ENCODE results near the gene ASPSCR1. TPM values are rescaled to one million over a fixed set of nuclear protein-coding genes. Genes with fewer than 3 reads are reported as not detected.
A peak's percentile ranks its signal among the peaks of the same experiment; 100 is the strongest.

ASPSCR1 gene
- total and polyA plus RNA-seq, 2 of the 13 experiments (the other 11 are each of a cell fraction or from before 2014, with no cell fraction given), result 274 to 314 TPM

DNA sequence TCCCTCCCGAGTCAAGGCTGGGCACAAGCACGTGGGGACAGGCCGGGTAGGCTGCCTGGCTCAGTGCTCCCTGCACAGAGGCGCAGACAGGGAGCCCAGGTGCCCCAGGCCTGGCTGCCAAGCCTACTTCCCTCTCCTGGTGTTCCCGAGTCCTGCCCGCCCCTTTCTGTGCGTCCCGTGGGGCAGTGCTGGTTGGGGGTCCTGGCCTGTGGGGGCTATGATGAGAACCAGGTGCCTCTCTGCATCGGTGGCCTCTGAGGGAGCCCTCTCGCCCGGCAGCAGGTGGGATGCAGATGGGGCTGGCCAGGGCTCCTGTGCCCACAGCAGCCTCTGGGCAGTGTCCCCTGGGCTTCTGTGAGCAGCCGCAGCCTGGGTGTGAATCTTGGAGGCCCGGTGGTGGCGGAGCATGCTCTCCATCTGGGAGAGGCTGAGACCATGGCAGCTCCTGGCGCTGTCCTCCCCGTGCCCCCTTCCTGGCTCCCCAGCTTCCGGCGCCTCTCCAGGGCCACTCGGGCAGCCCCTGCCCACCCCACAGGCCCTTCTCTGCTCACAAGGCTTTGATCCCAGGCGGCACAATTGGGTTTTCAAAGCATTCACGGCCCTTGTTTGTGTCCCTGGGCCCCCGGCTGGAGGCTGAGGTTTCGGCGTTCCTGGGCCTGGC lies 38.0 kb downstream of the ASPSCR1 start (continued):
- TF ChIP-seq, protein P1, sequence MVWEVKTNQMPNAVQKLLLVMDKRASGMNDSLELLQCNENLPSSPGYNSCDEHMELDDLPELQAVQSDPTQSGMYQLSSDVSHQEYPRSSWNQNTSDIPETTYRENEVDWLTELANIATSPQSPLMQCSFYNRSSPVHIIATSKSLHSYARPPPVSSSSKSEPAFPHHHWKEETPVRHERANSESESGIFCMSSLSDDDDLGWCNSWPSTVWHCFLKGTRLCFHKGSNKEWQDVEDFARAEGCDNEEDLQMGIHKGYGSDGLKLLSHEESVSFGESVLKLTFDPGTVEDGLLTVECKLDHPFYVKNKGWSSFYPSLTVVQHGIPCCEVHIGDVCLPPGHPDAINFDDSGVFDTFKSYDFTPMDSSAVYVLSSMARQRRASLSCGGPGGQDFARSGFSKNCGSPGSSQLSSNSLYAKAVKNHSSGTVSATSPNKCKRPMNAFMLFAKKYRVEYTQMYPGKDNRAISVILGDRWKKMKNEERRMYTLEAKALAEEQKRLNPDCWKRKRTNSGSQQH (CRISPR knock-in tag; IDR thresholded peaks at IDR 0.05; ENCODE audit: low read depth), result no peak
- no peak for TF ChIP-seq ETV6 (CRISPR knock-in tag; conservative IDR thresholded peaks at IDR 0.05)
- TF ChIP-seq ZNF460 (CRISPR knock-in tag; IDR thresholded peaks at IDR 0.05; ENCODE audit: borderline replicate concordance), result no peak
- TF ChIP-seq SALL2 (CRISPR knock-in tag; IDR thresholded peaks at IDR 0.05), result 0 out of 2 replicates have a peak, but pooled peaks have one; percentile 24
- no peak for TF ChIP-seq KLF11 (CRISPR knock-in tag; IDR thresholded peaks at IDR 0.05)
- no peak for TF ChIP-seq MIER3 (CRISPR knock-in tag; IDR thresholded peaks at IDR 0.05; ENCODE audit: borderline replicate concordance)
- TF ChIP-seq, protein P2, sequence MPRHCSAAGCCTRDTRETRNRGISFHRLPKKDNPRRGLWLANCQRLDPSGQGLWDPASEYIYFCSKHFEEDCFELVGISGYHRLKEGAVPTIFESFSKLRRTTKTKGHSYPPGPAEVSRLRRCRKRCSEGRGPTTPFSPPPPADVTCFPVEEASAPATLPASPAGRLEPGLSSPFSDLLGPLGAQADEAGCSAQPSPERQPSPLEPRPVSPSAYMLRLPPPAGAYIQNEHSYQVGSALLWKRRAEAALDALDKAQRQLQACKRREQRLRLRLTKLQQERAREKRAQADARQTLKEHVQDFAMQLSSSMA (CRISPR knock-in tag; IDR thresholded peaks at IDR 0.05), result peak; percentile 30; the same call in 1 of the 2 replicates
- no peak for TF ChIP-seq PHF8 (CRISPR knock-in tag; IDR thresholded peaks at IDR 0.05)
- no peak for TF ChIP-seq CC2D1A (CRISPR knock-in tag; IDR thresholded peaks at IDR 0.05)
- no peak for TF ChIP-seq NBN (conservative IDR thresholded peaks at IDR 0.05)
- no peak for TF ChIP-seq MTA3 (CRISPR knock-in tag; IDR thresholded peaks at IDR 0.05)
- no peak for TF ChIP-seq ZNF225 (CRISPR knock-in tag; IDR thresholded peaks at IDR 0.05)
- TF ChIP-seq ZNF484 (CRISPR knock-in tag; IDR thresholded peaks at IDR 0.05; ENCODE audit: borderline replicate concordance, low read depth), result no peak
- TF ChIP-seq FOXO1 (CRISPR knock-in tag; IDR thresholded peaks at IDR 0.05), result no peak
- no peak for TF ChIP-seq ATF7 (IDR thresholded peaks at IDR 0.05)
- no peak for TF ChIP-seq ATF7 (CRISPR knock-in tag; IDR thresholded peaks at IDR 0.05)
- TF ChIP-seq, protein P3, sequence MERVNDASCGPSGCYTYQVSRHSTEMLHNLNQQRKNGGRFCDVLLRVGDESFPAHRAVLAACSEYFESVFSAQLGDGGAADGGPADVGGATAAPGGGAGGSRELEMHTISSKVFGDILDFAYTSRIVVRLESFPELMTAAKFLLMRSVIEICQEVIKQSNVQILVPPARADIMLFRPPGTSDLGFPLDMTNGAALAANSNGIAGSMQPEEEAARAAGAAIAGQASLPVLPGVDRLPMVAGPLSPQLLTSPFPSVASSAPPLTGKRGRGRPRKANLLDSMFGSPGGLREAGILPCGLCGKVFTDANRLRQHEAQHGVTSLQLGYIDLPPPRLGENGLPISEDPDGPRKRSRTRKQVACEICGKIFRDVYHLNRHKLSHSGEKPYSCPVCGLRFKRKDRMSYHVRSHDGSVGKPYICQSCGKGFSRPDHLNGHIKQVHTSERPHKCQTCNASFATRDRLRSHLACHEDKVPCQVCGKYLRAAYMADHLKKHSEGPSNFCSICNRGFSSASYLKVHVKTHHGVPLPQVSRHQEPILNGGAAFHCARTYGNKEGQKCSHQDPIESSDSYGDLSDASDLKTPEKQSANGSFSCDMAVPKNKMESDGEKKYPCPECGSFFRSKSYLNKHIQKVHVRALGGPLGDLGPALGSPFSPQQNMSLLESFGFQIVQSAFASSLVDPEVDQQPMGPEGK (CRISPR knock-in tag; IDR thresholded peaks at IDR 0.05), result peak; percentile 94
- TF ChIP-seq MIXL1 (CRISPR knock-in tag; IDR thresholded peaks at IDR 0.05), result no peak
- TF ChIP-seq ZNF557 (CRISPR knock-in tag; IDR thresholded peaks at IDR 0.05), result no peak
- TF ChIP-seq ZC3H13 (CRISPR knock-in tag; IDR thresholded peaks at IDR 0.05), result peak; percentile 49; the same call in 1 of the 2 replicates
- no peak for TF ChIP-seq ZFP36L1 (CRISPR knock-in tag; IDR thresholded peaks at IDR 0.05)
- TF ChIP-seq, protein P4, sequence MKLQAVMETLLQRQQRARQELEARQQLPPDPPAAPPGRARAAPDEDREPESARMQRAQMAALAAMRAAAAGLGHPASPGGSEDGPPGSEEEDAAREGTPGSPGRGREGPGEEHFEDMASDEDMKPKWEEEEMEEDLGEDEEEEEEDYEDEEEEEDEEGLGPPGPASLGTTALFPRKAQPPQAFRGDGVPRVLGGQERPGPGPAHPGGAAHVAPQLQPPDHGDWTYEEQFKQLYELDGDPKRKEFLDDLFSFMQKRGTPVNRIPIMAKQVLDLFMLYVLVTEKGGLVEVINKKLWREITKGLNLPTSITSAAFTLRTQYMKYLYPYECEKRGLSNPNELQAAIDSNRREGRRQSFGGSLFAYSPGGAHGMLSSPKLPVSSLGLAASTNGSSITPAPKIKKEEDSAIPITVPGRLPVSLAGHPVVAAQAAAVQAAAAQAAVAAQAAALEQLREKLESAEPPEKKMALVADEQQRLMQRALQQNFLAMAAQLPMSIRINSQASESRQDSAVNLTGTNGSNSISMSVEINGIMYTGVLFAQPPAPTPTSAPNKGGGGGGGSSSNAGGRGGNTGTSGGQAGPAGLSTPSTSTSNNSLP (IDR thresholded peaks at IDR 0.05; ENCODE audit: low read depth, low read length), result no peak
- no peak for TF ChIP-seq DMAP1 (CRISPR knock-in tag; IDR thresholded peaks at IDR 0.05)
